Adrenal gland (tissue), 12 donors: ENCODE results near the gene ANKFN1. TPM values are rescaled to one million over a fixed set of nuclear protein-coding genes. Genes with fewer than 3 reads are reported as not detected.

Experiments used
- DNase-seq, 7 donors: peaks; one replicate each; pipeline ENCODE4 v3.0.0-alpha.2; 2019 to 2020
- H3K27ac ChIP-seq, 5 donors: fragments of 200-600 bp; sonication (generic) in 4 of 5; 1 replicate in 3 of 5; 2 replicates in 2 of 5; pipeline versions ENCODE4 v1.5.1 to v1.8.0; 2016 to 2020; ENCODE audit warnings: mild to moderate bottlenecking in 1 of 5
- H3K27me3 ChIP-seq: fragments of 200-600 bp; 2 replicates; pipeline ENCODE4 v1.8.0; 2021
- H3K36me3 ChIP-seq, 2 donors: fragments of 200-600 bp; replicated peaks in 1 of 2; 1 replicate in 1 of 2; 2 replicates in 1 of 2; pipeline versions ENCODE4 v1.5.1 to v1.8.0; 2018 to 2022
- H3K4me1 ChIP-seq, 2 donors: fragments of 200-600 bp; replicated peaks in 1 of 2; 1 replicate in 1 of 2; 2 replicates in 1 of 2; pipeline versions ENCODE4 v1.5.1 to v1.8.0; 2018 to 2021
- H3K4me3 ChIP-seq, 4 donors: fragments of 200-600 bp; sonication (generic) in 3 of 4; one replicate each; pipeline ENCODE4 v1.5.1; 2016 to 2018
- H3K9me3 ChIP-seq, 3 donors: fragments of 200-600 bp; sonication (generic) in 1 of 3; replicated peaks in 1 of 3; 1 replicate in 2 of 3; 2 replicates in 1 of 3; pipeline versions ENCODE4 v1.5.1 to v1.8.0; 2016 to 2021
- POLR2A ChIP-seq, 2 donors: fragments of 450-650 bp; IDR thresholded peaks; one replicate each; pipeline ENCODE4 v1.6.1; 2017; ENCODE audit warnings: antibody characterized with exemption in 2 of 2, mild to moderate bottlenecking in 2 of 2, moderate library complexity in 1 of 2
- WGBS, 4 donors: extraction: QIAGEN DNeasy Blood & Tissue Kit in 2 of 4; methylation state at CpG; one replicate each; pipeline versions ENCODE4 v1.1.5 to v1.1.7; 2013 to 2017; 5-methylcytosine and 5-hydroxymethylcytosine counted together
- intact Hi-C, 2 donors: fragments of 100-400 bp; cut with DNase I; formaldehyde crosslinking; loops; one replicate each; pipeline versions ENCODE4 v1.14.1 to v1.15.0; 2022 to 2023
- polyA plus RNA-seq, 3 donors: library from polyadenylated mRNA; stranded (reverse); fragments of 200-250 nt in 2 of 3; fragments of 350-450 nt in 1 of 3; fragmentation: Illumina TruSeq in 1 of 3; extraction: RNeasy Lipid Tissue Mini Kit (QIAGEN cat#74804) in 1 of 3; gene quantifications; one replicate each; pipeline ENCODE4 v1.2.3, GENCODE V29; 2013 to 2014
- total RNA-seq, 9 donors: library from RNA; depleted of rRNA in 4 of 9; stranded (reverse); fragments of >200 nt in 4 of 9; fragments of 120-200 nt in 1 of 9; fragmentation: NEBNext Ultra II Directional in 1 of 9; extraction: Animal tissue kit (Norgen Biotek cat#: 25700) in 1 of 9; gene quantifications; one replicate each; pipeline versions ENCODE4 v1.1.0 to v1.2.4, GENCODE V29; 2013 to 2023
- TF ChIP-seq, protein P1 (sequence below), 6 experiments: fragments of 450-650 bp in 4 of 6; fragments of 200-600 bp in 2 of 6; sonication (generic) in 1 of 6; IDR thresholded peaks; 1 replicate in 5 of 6; 2 replicates in 1 of 6; pipeline versions ENCODE4 v1.5.1 to v1.8.0; 2016 to 2021; ENCODE audit warnings: antibody characterized with exemption in 6 of 6, mild to moderate bottlenecking in 2 of 6, moderate library complexity in 1 of 6
- donor health status: healthy with polysubstance abuse.
- donor health status: Bipolar disorder and iron deficiency.
- donor health status: DM: yes; HTN: yes; CAD: no.
- donor health status: DM: no; HTN: no; CAD: no.
- donor health status: DM: no; HTN: no; CAD: no.
- donor health status: DM: yes; HTN: yes; CAD: no.

The ANKFN1 gene
- total and polyA plus RNA-seq, 12 donors = 0.18 to 1.6 (median 0.41) TPM; not detected in 5

DNA sequence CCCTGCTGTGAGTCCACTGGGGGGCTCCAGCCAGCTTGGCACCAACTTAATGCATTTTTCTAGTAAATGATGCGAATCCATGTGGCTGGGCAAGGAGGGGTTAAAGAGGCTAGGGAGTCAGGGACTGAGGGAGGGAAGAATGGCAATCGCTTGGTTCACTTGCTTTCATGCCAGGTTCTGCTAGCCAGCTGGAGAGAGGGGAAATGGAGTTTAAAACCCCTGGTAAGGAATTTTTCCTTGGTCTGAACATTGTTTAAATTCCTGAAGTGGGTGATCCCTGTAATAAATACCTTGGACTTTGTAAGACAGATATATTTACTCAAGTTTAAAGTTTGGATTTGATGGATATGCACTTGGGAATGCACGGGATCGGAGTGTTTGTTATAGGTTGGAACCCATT lies 22.8 kb downstream of the ANKFN1 start:
- no peak overlapping the region for H3K27ac ChIP-seq

GRCh38 chr17:56177361-56177760 lies 24.1 kb downstream of the ANKFN1 start:
- Histone ChIP-seq H3K4me3 (no peak overlapping the region), H3K4me1 (no peaks in the 10 kb centered on the region), H3K9me3 (no peaks in the 10 kb centered on the region), H3K27ac (no peak overlapping the region), H3K27me3 (no peaks in the 10 kb centered on the region), H3K36me3 (no peaks in the 10 kb centered on the region)
- WGBS, 4 donors = 70 to 83% (median 77%) methylated on average over 2 of the region's 2 CpGs
- TF ChIP-seq POLR2A (IDR thresholded peaks at IDR 0.05) = no peak
- TF ChIP-seq, protein P1, sequence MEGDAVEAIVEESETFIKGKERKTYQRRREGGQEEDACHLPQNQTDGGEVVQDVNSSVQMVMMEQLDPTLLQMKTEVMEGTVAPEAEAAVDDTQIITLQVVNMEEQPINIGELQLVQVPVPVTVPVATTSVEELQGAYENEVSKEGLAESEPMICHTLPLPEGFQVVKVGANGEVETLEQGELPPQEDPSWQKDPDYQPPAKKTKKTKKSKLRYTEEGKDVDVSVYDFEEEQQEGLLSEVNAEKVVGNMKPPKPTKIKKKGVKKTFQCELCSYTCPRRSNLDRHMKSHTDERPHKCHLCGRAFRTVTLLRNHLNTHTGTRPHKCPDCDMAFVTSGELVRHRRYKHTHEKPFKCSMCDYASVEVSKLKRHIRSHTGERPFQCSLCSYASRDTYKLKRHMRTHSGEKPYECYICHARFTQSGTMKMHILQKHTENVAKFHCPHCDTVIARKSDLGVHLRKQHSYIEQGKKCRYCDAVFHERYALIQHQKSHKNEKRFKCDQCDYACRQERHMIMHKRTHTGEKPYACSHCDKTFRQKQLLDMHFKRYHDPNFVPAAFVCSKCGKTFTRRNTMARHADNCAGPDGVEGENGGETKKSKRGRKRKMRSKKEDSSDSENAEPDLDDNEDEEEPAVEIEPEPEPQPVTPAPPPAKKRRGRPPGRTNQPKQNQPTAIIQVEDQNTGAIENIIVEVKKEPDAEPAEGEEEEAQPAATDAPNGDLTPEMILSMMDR (IDR thresholded peaks at IDR 0.05) = no peak
- intact Hi-C loops = no loop called here
- no peak for DNase-seq

More for the DNA sequence above, 22.8 kb downstream of the ANKFN1 start:
- no peaks in the 10 kb centered on the region for H3K9me3 ChIP-seq
- H3K36me3 ChIP-seq = no peaks in the 10 kb centered on the region
- TF ChIP-seq, protein P1 (IDR thresholded peaks at IDR 0.05) = no peak
- no peak for TF ChIP-seq POLR2A (IDR thresholded peaks at IDR 0.05)
- no peak overlapping the region for H3K4me3 ChIP-seq
- H3K4me1 ChIP-seq = no peaks in the 10 kb centered on the region
- intact Hi-C loops = no loop called here
- WGBS, 4 donors = 43 to 53% (median 49%) methylated on average over 4 of the region's 4 CpGs
- DNase-seq = no peak
- H3K27me3 ChIP-seq = no peaks in the 10 kb centered on the region

DNA sequence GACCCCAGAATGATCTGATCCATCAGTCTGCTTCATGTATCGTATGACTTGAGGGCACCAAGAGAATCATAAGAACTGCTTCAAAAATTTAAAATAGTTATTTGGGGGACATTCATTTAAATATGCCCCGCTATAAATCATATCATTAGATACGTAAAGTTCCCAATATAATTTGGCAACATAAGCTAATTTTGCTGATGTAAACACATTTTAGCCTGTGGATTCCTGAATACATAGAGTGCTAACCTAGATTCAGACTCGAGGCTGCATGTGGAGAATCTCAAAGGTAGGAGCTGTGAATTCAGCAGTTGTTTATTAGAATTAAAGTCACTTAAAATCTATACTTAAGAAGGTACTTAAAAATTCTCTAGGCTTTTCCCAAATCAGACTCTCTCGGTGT lies 24.9 kb downstream of the ANKFN1 start:
- intact Hi-C loops = no loop called here
- Histone ChIP-seq H3K36me3 (no peaks in the 10 kb centered on the region), H3K4me3 (no peak overlapping the region), H3K4me1 (no peaks in the 10 kb centered on the region), H3K27me3 (no peaks in the 10 kb centered on the region), H3K27ac (no peak overlapping the region), H3K9me3 (no peaks in the 10 kb centered on the region)
- WGBS, 4 donors = 77 to 85% (median 80%) methylated on average over 5 of the region's 5 CpGs
- TF ChIP-seq, protein P1 (IDR thresholded peaks at IDR 0.05) = no peak
- TF ChIP-seq POLR2A (IDR thresholded peaks at IDR 0.05) = no peak
- no peak for DNase-seq

DNA sequence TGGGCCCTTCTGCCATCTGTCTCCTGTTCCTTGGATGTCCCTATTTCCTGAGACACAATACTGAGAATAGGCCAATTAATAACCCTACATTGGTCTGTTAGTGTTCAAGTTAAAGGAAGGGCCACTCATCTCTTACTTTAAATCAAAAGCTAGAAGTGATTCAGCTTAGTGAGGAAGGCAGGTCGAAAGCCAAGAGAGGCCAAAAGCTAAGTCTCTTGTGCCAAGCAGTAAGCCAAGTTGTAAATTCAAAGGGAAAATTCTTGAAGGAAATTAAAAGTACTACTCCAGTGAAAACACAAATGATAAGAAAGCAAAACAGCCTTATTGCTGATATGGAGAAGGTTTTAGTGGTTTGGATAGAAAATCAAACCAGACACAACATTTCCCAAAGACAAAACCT lies 28.8 kb downstream of the ANKFN1 start:
- Histone ChIP-seq H3K36me3 (no peaks in the 10 kb centered on the region), H3K27me3 (no peaks in the 10 kb centered on the region), H3K4me1 (no peaks in the 10 kb centered on the region), H3K27ac (no peak overlapping the region), H3K9me3 (no peaks in the 10 kb centered on the region), H3K4me3 (no peak overlapping the region)
- TF ChIP-seq, protein P1 (IDR thresholded peaks at IDR 0.05) = no peak
- TF ChIP-seq POLR2A (IDR thresholded peaks at IDR 0.05) = no peak
- whole genome bisulfite sequencing, 4 donors = 44 to 68% (median 58%) methylated on average over 1 of the region's 1 CpG
- intact Hi-C loops = no loop called here
- DNase-seq = no peak
